Measurements from ENCODE around the gene ANG. TPM values are rescaled to one million over a fixed set of nuclear protein-coding genes. Genes with fewer than 3 reads are reported as not detected.
A peak's percentile ranks its signal among the peaks of the same experiment; 100 is the strongest.

Gene ANG
- total and polyA plus RNA-seq, 10 of the 15 experiments (the other 5 are each of a cell fraction or from before 2014, with no cell fraction given) = 1.0 to 5.9 (median 2.2) TPM

DNA sequence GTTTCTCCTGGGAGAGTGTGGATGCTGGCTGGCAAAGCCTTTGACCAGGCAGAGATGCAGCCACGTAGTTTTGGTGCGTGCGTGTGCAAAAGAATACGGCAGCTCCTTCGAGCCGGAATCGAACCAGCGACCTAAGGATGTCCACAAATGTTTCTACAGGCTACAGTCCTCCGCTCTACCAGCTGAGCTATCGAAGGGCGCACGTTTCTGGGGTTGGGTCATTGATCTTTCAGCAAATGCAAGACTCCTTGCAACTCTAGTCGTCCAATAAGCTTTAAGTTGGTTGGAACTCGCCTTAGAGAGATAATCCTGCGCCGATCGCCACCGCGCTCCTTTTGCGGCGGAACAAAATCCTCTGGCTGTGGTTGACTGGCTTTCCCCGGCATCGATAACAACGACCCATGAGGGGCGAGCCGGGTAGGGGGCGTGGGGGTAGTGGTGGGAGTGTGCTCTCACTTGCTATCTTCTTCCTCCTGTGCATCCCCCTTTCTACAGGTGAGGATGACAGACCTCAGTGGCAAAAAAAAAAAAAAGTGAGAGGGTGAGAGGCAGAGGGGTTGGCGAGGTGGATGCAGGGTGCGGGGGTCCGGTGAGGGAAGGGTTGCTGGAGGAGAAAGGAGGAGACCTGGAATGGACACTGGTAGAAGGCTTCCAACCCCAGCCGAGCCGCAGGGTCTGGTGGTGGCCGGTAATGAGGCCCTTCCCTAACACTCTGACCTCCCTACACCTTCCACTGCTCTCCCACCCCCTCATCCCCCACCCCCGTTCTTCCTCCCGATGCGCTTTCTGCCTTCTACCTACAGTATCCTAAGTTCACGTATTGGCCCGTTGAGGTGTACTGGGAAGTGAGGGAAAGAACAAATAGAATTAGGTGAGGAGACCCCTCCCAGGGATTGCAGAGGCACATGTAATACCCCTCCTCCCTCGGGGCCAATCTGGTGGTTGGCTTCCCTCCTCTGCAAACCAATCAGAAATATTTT is 35.3 kb upstream of the ANG start (continued):
- TF ChIP-seq CBX5 (IDR thresholded peaks at IDR 0.05; ENCODE audit: low read depth) = no peak

DNA sequence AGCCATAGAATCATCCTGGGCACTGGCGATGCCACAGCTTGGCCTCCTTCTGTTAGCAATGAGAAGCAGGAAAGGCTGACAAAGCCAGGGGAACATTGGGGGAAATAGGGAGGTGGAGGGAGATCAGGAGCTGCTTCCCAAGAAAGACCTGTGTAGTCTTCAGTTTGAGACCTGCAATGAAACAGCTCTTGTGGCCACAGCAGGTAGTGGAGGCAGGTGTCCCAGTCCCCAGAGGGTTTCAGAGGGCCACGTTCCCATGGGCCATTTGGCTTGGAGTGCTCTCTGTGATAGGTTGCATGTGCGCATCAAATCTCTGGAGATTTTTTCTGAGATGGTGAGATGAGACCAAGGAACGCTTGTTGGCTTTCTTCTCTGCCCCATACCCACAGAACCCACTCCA is 32.7 kb upstream of the ANG start:
- WGBS (ENCODE audit: insufficient coverage, insufficient replicate concordance, low lambda C conversion rate, missing lambda C conversion rate) = 32% methylated on average over 4 of the region's 4 CpGs
- Histone ChIP-seq H3K9ac (ENCODE audit: control insufficient read depth, insufficient read depth, low read length) (no peak overlapping the region), H3K36me3 (ENCODE audit: control insufficient read depth in 2 of 2, insufficient read depth in 2 of 2, low read length in 1 of 2) (peaks cover 0 to 3% of the 10 kb centered on the region in 2 experiments; a peak in 1 of 4 replicates), H3K27ac (ENCODE audit: control insufficient read depth, insufficient read depth) (no peak overlapping the region), H2AFZ (ENCODE audit: control insufficient read depth, low read depth, low read length) (no peak overlapping the region), H3K27me3 (replicated peaks in 1 of 2; ENCODE audit: control insufficient read depth in 2 of 2, insufficient read depth in 2 of 2, low read length in 1 of 2) (no peaks in the 10 kb centered on the region; a peak in 2 of 4 replicates), H4K20me1 (ENCODE audit: control insufficient read depth, insufficient read depth) (no peaks in the 10 kb centered on the region; the same call in 1 of the 2 replicates), H3K4me1 (ENCODE audit: control insufficient read depth, insufficient read depth, low read length) (no peaks in the 10 kb centered on the region; the same call in 1 of the 2 replicates), H3K4me3 (no peak overlapping the region), H3K4me2 (ENCODE audit: control insufficient read depth, insufficient read depth) (no peak overlapping the region), H3K9me3 (replicated peaks; ENCODE audit: control insufficient read depth, insufficient read depth, low read length) (no peaks in the 10 kb centered on the region), H3K79me2 (ENCODE audit: control insufficient read depth, insufficient read depth, low read length) (no peaks in the 10 kb centered on the region; the same call in 1 of the 2 replicates)
- POLR2A ChIA-PET = interaction anchor here (0.5 kb wide), 1 partner anchor 313 kb away, joined by 4 read pairs; no protein-coding TSS in a partner anchor
- ATAC-seq (no peak), FAIRE-seq (no peak), DNase-seq (ENCODE audit: low read depth, low spot score) (no peak)
- in situ Hi-C loops (cut with MboI) (no loop called here), intact Hi-C loops (cut with micrococcal nuclease; ENCODE audit: unreplicated experiment) (no loop called here)
- TF ChIP-seq TCF12 (IDR thresholded peaks at IDR 0.05; ENCODE audit: low read depth, low read length) = no peak
- no peak for TF ChIP-seq MXI1 (IDR thresholded peaks at IDR 0.05; ENCODE audit: low read depth, low read length)
- TF ChIP-seq, protein P1, sequence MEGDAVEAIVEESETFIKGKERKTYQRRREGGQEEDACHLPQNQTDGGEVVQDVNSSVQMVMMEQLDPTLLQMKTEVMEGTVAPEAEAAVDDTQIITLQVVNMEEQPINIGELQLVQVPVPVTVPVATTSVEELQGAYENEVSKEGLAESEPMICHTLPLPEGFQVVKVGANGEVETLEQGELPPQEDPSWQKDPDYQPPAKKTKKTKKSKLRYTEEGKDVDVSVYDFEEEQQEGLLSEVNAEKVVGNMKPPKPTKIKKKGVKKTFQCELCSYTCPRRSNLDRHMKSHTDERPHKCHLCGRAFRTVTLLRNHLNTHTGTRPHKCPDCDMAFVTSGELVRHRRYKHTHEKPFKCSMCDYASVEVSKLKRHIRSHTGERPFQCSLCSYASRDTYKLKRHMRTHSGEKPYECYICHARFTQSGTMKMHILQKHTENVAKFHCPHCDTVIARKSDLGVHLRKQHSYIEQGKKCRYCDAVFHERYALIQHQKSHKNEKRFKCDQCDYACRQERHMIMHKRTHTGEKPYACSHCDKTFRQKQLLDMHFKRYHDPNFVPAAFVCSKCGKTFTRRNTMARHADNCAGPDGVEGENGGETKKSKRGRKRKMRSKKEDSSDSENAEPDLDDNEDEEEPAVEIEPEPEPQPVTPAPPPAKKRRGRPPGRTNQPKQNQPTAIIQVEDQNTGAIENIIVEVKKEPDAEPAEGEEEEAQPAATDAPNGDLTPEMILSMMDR (IDR thresholded peaks at IDR 0.05 in 2 of 3, conservative IDR thresholded peaks at IDR 0.05 in 1 of 3; ENCODE audit: control insufficient read depth in 2 of 3, extremely low read depth in 1 of 3, insufficient read depth in 1 of 3, low read depth in 3 of 3, low read length in 3 of 3) = peak in 1 of 3 experiments; percentile 15; a peak in 1 of 6 replicates
- TF ChIP-seq HCFC1 (IDR thresholded peaks at IDR 0.05; ENCODE audit: low read length) = no peak
- TF ChIP-seq EZH2 (IDR thresholded peaks at IDR 0.05; ENCODE audit: borderline replicate concordance, control insufficient read depth, low read depth, low read length) = no peak
- no peak for TF ChIP-seq SMAD1 (IDR thresholded peaks at IDR 0.05; ENCODE audit: low read depth, partially characterized antibody)
- no peak for TF ChIP-seq CREM (IDR thresholded peaks at IDR 0.05; ENCODE audit: low read depth)
- TF ChIP-seq ETV6 (conservative IDR thresholded peaks at IDR 0.05 in 1 of 2, IDR thresholded peaks at IDR 0.05 in 1 of 2; ENCODE audit: borderline replicate concordance in 1 of 2, low read depth in 1 of 2) = no peak
- SMC1A ChIA-PET (ENCODE audit: uncharacterized antibody, unreplicated experiment) = interaction anchor here (1.1 to 2.9 kb wide), 3 partner anchors 31 to 46 kb away, joined by 3 to 16 read pairs (median 4); no protein-coding TSS in a partner anchor
- RAD21 ChIA-PET (ENCODE audit: unreplicated experiment) = interaction anchor here (0.8 kb wide), 1 partner anchor 35 kb away, joined by 3 read pairs; no protein-coding TSS in a partner anchor
- CTCF ChIA-PET = interaction anchor here (1.0 to 11.5 kb wide), 5 partner anchors 10 to 328 kb away, joined by 3 to 214 read pairs (median 6); partner anchors contain the start of genes ANG and RNASE4
- no TSS peak for BruUV-seq (replicated peaks)
